ENCODE data around the gene ATP6V0A4. TPM values are rescaled to one million over a fixed set of nuclear protein-coding genes. Genes with fewer than 3 reads are reported as not detected.
"Not testable (repeated sequence)": the region's sequence is repeated elsewhere in the genome, so short reads cannot be mapped to it uniquely, and the experiment has no call there.

The ATP6V0A4 gene
- total RNA-seq, 1 donor from 2014 or later: not detected

GRCh38 chr7:138739859-138740258, 58.1 kb downstream of the ATP6V0A4 start:
- intact Hi-C loops (cut with micrococcal nuclease): loop anchor here (5.0 kb wide), 1 partner anchor 578 kb away; no protein-coding TSS in a partner anchor
- H3K4me1 ChIP-seq: no peaks in the 10 kb centered on the region
- no peak for DNase-seq
- no peak overlapping the region for H3K27ac ChIP-seq (replicated peaks)
- H3K36me3 ChIP-seq: no peaks in the 10 kb centered on the region
- H3K4me3 ChIP-seq: no peak overlapping the region
- H3K27me3 ChIP-seq (ENCODE audit: low read depth): no peaks in the 10 kb centered on the region
- TF ChIP-seq, protein P1, sequence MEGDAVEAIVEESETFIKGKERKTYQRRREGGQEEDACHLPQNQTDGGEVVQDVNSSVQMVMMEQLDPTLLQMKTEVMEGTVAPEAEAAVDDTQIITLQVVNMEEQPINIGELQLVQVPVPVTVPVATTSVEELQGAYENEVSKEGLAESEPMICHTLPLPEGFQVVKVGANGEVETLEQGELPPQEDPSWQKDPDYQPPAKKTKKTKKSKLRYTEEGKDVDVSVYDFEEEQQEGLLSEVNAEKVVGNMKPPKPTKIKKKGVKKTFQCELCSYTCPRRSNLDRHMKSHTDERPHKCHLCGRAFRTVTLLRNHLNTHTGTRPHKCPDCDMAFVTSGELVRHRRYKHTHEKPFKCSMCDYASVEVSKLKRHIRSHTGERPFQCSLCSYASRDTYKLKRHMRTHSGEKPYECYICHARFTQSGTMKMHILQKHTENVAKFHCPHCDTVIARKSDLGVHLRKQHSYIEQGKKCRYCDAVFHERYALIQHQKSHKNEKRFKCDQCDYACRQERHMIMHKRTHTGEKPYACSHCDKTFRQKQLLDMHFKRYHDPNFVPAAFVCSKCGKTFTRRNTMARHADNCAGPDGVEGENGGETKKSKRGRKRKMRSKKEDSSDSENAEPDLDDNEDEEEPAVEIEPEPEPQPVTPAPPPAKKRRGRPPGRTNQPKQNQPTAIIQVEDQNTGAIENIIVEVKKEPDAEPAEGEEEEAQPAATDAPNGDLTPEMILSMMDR (IDR thresholded peaks at IDR 0.05; ENCODE audit: borderline replicate concordance): no peak
- H3K9me3 ChIP-seq (replicated peaks): no peaks in the 10 kb centered on the region

DNA sequence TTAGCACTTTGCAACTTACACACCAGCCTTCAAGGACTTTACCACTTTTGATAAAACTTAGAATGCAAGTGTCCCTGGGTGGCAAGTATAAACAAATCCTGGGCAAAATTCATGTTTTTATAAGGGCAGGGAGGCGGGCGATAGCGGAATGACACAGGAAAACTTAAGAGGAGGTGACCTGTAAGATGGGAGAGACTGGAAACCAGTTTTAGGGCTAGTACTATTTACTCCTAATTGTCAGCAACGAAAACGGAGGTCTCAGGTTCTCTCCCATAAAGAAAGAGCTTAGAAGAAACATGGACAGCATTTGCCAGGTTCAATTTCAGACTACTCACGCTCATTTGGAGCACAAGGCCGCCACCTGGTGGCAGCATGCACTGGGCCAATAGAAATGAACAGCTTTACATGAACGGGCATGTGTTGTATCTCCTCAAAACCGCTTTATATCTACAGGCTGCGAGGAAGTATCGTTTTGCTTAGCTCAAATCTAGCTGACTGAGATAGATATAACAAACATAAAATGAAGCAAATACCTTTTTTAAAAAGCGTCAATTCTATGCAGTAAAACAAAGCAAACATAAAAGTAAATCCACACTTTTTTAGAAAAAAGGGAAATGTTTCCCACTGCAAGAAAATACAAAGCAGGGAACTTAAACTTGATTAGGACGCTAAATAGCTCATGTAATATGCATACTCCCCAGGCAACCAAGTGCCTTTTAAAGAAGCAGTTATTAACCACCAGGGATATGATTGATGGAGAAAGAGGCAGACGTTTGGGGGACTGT, 59.3 kb downstream of the ATP6V0A4 start:
- H3K4me3 ChIP-seq: no peak overlapping the region
- TF ChIP-seq, protein P1 (IDR thresholded peaks at IDR 0.05; ENCODE audit: borderline replicate concordance): peak; percentile 92
- intact Hi-C loops (cut with micrococcal nuclease): loop anchor here (5.0 kb wide), 1 partner anchor 576 kb away; no protein-coding TSS in a partner anchor

GRCh38 chr7:138738114-138738513, 59.9 kb downstream of the ATP6V0A4 start:
- no peaks in the 10 kb centered on the region for H3K9me3 ChIP-seq (replicated peaks)
- no peaks in the 10 kb centered on the region for H3K27me3 ChIP-seq (ENCODE audit: low read depth)
- H3K27ac ChIP-seq (replicated peaks): no peak overlapping the region
- no peak for DNase-seq
- TF ChIP-seq, protein P1 (IDR thresholded peaks at IDR 0.05; ENCODE audit: borderline replicate concordance): no peak
- intact Hi-C loops (cut with micrococcal nuclease): loop anchor here (5.0 kb wide), 1 partner anchor 576 kb away; no protein-coding TSS in a partner anchor
- no peaks in the 10 kb centered on the region for H3K36me3 ChIP-seq
- no peaks in the 10 kb centered on the region for H3K4me1 ChIP-seq
- no peak overlapping the region for H3K4me3 ChIP-seq

More for the DNA sequence above, 59.3 kb downstream of the ATP6V0A4 start:
- H3K27ac ChIP-seq (replicated peaks): no peak overlapping the region
- no peaks in the 10 kb centered on the region for H3K36me3 ChIP-seq
- H3K9me3 ChIP-seq (replicated peaks): no peaks in the 10 kb centered on the region
- no peaks in the 10 kb centered on the region for H3K27me3 ChIP-seq (ENCODE audit: low read depth)
- no peaks in the 10 kb centered on the region for H3K4me1 ChIP-seq
- DNase-seq: peak; percentile 78

DNA sequence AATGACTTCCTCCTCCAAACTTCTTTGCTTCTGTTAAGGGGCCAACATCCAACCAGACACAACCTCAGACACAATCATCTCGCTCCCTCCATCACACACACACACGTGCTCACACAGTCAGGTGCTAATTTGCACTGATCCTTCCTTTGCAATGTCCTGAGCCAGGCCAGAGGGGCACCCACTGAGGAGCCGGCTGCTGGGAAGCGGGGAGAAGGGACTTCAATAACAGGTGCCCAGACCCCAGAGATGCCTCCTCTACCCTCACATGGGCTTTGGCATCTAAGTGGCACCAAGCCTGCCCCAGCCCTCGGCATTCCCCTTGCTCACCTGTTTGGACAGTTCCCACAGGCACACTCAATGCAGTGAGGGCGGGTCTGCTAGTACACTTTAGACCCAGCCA, 62.6 kb downstream of the ATP6V0A4 start:
- DNase-seq: no peak
- no peaks in the 10 kb centered on the region for H3K36me3 ChIP-seq
- TF ChIP-seq, protein P1 (IDR thresholded peaks at IDR 0.05; ENCODE audit: borderline replicate concordance): no peak
- H3K27me3 ChIP-seq (ENCODE audit: low read depth): no peaks in the 10 kb centered on the region
- no peak overlapping the region for H3K27ac ChIP-seq (replicated peaks)
- intact Hi-C loops (cut with micrococcal nuclease): loop anchor here (5.0 kb wide), 1 partner anchor 573 kb away; no protein-coding TSS in a partner anchor
- H3K4me3 ChIP-seq: no peak overlapping the region
- no peaks in the 10 kb centered on the region for H3K9me3 ChIP-seq (replicated peaks)
- no peaks in the 10 kb centered on the region for H3K4me1 ChIP-seq

- H3K9me3 ChIP-seq (replicated peaks); H3K4me1 ChIP-seq; DNase-seq; H3K36me3 ChIP-seq; H3K27me3 ChIP-seq (ENCODE audit: low read depth); H3K27ac ChIP-seq (replicated peaks); H3K4me3 ChIP-seq; intact Hi-C loops (cut with micrococcal nuclease): not testable (repeated sequence)
Measured at GRCh38 chr7:138731733-138732132, 66.3 kb downstream of the ATP6V0A4 start.

- DNase-seq: no peak
- intact Hi-C loops (cut with micrococcal nuclease): no loop called here
- Histone ChIP-seq H3K27me3 (ENCODE audit: low read depth) (no peaks in the 10 kb centered on the region), H3K27ac (replicated peaks) (no peak overlapping the region), H3K4me3 (no peak overlapping the region), H3K9me3 (replicated peaks) (no peaks in the 10 kb centered on the region), H3K4me1 (no peaks in the 10 kb centered on the region), H3K36me3 (no peaks in the 10 kb centered on the region)
- TF ChIP-seq, protein P1 (IDR thresholded peaks at IDR 0.05; ENCODE audit: borderline replicate concordance): no peak
Measured at GRCh38 chr7:138729444-138729843, 68.6 kb downstream of the ATP6V0A4 start.
